Hippocampal formation (tissue), 2 donors: ENCODE measurements around the gene GMPR.
A peak's percentile ranks its signal among the peaks of the same experiment; 100 is the strongest.

Experiments used
- DNase-seq, 2 donors: peaks; one replicate each; lab custom pipeline; 2025; lab: John Stamatoyannopoulos, UW

The GMPR gene

GRCh38 chr6:16238057-16238962 is at the start of gene GMPR:
TSS of gene GMPR (plus strand) at chr6:16238587. CDS start at chr6:16238694, 107 bp downstream.
- peak in 1 of 2 donors; percentile 40 for DNase-seq

GRCh38 chr6:16190214-16190613 is 48.2 kb upstream of the GMPR start:
- DNase-seq: no peak

DNA sequence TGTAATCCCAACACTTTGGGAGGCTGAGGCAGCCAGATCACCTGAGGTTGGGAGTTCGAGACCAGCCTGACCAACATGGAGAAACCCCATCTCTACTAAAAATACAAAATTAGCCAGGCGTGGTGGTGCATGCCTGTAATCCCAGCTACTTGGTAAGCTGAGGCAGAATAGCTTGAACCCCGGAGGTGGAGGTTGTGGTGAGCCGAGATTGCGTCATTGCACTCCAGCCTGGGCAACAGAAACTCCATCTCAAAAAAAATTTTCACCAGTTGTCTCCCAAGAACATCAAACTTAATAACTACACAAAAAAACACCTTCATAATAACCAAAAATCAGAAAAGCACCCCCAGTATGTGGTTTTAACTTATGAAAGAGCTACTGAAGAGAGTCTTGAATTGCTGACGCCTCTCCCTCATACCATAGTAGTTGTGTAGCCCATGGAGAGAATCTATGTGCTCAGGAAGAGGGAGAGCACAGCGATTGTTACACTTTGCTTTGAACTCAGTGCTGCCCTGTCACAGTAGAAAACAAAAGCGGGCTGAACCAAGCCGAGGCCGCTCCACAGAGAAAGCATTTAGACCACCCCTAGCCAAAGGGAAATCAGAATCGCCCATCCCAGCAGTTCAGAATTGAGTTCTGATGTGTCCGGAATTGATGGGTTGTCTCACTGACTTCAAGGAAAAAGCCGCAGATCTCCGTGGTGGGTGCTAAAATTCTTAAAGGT is 42.0 kb upstream of the GMPR start:
- DNase-seq: no peak

DNA sequence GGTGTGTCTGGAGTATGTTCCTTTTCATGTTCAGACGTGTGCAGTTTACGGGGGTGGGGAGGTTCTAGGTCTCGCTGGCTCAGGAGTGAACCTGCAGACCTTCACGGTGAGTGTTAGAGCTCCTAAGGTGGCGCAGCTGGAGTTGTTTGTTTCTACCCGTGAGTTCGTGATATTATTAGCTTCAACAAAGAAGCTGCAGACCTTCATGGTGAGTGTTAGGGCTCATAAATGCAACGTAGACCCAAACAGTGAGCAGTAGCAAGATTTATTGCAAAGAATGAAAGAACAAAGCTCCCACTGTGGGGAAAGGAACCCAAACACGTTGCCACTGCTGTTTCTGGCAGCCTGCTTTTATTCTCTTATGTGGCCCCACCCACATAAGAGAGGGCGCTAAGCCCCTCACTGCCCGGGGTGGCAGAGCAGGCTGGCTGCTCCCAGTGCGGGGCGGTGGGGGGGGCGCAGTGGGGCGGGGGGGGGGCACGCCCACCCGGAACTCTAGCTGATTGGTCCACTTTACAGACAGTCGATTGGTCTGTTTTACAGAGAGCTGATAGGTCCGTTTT is 41.3 kb upstream of the GMPR start:
- no peak for DNase-seq

DNA sequence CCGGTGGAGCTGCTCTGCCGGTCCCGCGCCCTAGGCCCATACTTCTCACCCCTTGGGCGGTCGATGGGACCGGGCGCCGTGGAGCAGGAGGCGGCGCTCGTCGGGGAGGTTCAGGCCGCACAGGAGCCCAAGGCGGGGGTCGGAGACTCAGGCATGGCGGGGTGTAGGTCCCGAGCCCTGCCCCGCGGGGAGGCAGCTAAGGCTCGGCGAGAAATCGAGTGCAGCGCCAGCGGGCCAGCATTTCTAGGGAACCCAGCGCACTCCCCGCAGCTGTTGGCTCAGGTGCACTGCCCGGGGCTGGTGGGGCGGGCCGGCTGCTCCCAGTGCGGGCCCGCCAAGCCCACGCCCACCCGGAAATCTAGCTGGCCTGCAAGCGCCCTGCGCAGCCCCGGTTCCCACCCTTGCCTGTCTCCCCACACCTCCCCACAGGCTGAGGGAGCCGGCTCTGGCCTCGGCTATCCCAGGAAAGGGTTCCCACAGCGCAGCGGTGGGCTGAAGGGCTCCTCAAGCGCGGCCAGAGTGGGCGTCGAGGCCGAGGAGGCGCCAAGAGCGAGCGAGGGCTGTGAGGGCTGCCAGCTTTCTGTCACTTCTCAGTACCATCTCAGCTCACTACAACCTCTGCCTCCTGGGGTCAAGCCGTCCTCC is 40.2 kb upstream of the GMPR start:
- DNase-seq: no peak

GRCh38 chr6:16199804-16200203 is 38.6 kb upstream of the GMPR start:
- DNase-seq: peak in 1 of 2 donors; percentile 8

DNA sequence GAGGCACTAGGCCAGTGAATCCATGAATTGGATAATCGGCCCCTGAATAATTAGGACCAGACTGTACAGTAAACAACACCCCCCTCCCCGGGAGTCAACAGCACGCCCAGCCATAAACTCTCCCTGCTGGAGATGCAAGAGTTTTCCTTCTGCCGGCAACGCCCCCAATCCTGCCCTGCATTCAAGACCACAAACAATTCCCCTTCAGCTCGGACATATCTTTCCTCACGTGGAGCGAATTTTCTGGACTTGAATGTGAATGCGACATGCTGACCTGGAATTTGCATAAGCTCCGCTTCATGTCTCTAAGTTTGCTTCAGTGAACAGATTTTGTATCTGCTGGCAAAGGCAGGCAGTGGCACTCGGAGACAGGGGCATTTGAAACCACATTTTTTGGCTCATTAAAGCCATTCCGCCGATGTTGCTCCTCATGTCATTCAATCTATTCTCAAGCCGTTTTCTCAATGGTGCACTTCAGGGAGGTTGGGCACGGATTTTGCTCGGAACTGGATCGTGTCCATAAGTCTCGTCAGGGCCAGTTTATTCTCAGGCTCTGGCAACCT is 38.0 kb upstream of the GMPR start:
- DNase-seq: peak in 1 of 2 donors; percentile 16

DNA sequence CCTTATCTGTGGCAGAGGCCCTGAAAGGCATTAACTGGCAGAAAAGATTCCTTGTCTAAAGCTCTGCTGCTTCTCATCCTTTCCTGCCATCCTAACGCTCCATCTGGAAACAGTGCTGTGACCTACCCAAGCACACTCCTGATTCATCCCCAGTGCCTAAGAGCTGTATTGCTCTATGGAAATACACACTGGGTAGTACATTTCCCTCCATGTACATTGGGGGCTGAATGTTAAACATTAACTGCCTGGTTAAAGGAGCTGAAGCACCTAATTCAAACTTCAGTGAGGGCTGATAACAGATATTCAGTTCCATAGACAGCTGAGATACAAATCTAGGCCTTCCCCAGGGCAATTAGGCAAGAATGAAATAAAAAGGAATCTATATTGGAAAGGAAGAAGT is 36.7 kb upstream of the GMPR start:
- DNase-seq: no peak

- no peak for DNase-seq
These were observed 33.6 kb upstream of the GMPR start for GRCh38 chr6:16204653-16205376.

- DNase-seq: no peak
These were observed 32.8 kb upstream of the GMPR start for GRCh38 chr6:16205377-16206144.

- peak; percentile 47 to 74 for DNase-seq
These were observed 31.8 kb upstream of the GMPR start for GRCh38 chr6:16206595-16207037.

GRCh38 chr6:16208989-16209388 is 29.4 kb upstream of the GMPR start:
- no peak for DNase-seq

DNA sequence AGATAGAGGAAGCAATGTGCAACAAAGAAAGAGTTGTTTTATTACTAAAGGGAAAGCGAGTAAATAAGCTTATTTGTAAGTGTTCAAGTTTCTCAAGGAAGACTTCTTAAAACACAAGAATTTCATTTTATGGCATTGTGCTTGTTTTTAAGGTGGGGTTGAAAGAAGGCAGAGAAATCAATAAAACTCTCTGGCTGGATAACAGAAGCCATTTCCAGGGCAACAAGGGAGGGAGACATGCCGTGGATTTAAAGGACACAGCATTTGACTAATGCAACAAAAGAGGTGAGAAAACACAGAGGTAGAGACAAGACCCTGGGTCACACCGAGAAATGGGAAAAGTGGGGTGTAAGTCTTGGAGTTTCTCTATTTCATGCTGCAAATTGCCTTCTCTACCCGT is 28.8 kb upstream of the GMPR start:
- DNase-seq: no peak

- DNase-seq: no peak
These were observed 26.1 kb upstream of the GMPR start for GRCh38 chr6:16212276-16212675.

GRCh38 chr6:16216501-16217155 is 21.8 kb upstream of the GMPR start:
- no peak for DNase-seq

DNA sequence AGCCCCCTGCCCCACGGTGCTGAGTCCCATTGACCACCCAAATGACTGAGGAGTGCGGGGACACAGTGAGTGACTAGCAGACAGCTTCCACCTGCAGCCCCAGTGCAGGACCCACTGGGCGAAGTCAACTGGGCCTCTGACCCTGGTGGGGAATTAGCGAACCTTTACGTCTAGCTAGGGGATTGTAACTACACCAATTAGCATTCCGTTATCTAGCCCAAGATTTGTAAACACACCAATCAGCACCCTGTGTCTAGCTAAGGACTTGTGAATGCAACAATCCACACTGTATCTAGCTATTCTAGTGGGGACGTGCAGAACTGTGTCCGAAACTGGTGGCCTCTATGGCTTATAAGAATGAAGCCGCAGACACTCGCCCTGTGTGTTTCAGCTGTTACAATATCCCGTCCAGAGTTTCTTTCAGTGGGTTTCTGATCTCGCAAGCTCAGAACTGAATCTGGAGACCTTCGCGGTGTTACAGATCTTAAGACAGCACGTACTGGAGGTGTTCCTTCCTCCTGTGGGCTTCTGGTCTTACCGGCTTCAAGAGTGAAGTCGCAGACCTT is 21.1 kb upstream of the GMPR start:
- no peak for DNase-seq

GRCh38 chr6:16222826-16223225 is 15.6 kb upstream of the GMPR start:
- DNase-seq: no peak

DNA sequence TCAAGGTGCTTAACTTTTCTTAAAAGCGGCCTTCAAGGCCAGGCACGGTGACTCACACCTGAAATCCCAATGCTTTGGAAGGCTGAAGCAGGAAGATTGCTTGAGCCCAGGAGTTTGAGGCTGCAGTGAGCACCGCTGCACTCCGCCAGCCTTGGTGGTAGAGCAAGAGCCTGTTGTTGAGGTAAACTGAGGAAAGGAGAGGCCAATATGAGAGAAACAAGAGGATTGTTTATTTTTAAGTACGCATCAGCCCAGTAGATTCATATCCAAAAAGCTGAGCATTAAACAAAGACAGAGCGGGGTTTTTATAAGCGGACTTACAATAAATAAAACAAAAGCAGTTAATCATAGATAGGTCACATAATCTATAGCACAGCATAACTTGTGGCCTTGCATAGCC is 15.0 kb upstream of the GMPR start:
- DNase-seq: no peak

GRCh38 chr6:16224409-16224808 is 14.0 kb upstream of the GMPR start:
- no peak for DNase-seq
